HEK293 (cell line): Measurements from ENCODE around the gene ENO2.

Source experiments
- CTCF ChIA-PET: fragments of 350-600 bp; formaldehyde crosslinking; extraction: SDS; loops from one replicate; lab custom pipeline; 2021; ENCODE audit warnings: antibody characterized with exemption; lab: Yijun Ruan, JAX
- POLR2A ChIA-PET: fragments of 300-600 bp; formaldehyde crosslinking; extraction: SDS; loops from one replicate; lab custom pipeline; 2020; ENCODE audit warnings: antibody characterized with exemption, inconsistent platforms; lab: Yijun Ruan, JAX
- H3K27ac ChIP-seq: fragments of 200-500 bp; sonication (Bioruptor generic); 2 replicates; pipeline ENCODE4 v1.5.1; 2014; ENCODE audit warnings: low read depth, low read length, control low read depth, inconsistent platforms; ENCODE audit errors: extremely low read depth
- H3K36me3 ChIP-seq, 2 experiments: fragments of 200-500 bp in 1 of 2; sonication (Bioruptor generic) in 1 of 2; 1 replicate in 1 of 2; 2 replicates in 1 of 2; pipeline ENCODE4 v1.5.1; 2014 to 2017; ENCODE audit warnings: inconsistent platforms in 2 of 2, low read length in 2 of 2; ENCODE audit not compliant: control insufficient read depth in 2 of 2, insufficient read depth in 1 of 2
- H3K4me1 ChIP-seq: fragments of 200-500 bp; sonication (Bioruptor generic); 2 replicates; pipeline ENCODE4 v1.5.1; 2014; ENCODE audit warnings: mild to moderate bottlenecking, low read length, inconsistent platforms; ENCODE audit not compliant: control insufficient read depth, insufficient read depth
- H3K4me3 ChIP-seq: 2 replicates; pipeline ENCODE4 v1.5.1; 2011; ENCODE audit warnings: low read depth, mild to moderate bottlenecking, control low read depth, low read length, moderate library complexity
- H3K9me3 ChIP-seq: fragments of 200-500 bp; sonication (Bioruptor generic); 2 replicates; pipeline ENCODE4 v1.5.1; 2014; ENCODE audit warnings: low read depth, low read length, inconsistent platforms; ENCODE audit not compliant: control insufficient read depth, insufficient read depth
- FEZF1 ChIP-seq: fragments of 450-650 bp; formaldehyde crosslinking; IDR thresholded peaks from 2 replicates; pipeline ENCODE4 v1.5.1; 2016; ENCODE audit warnings: missing biosample characterization, missing genetic modification characterization
- KLF1 ChIP-seq: fragments of 450-650 bp; formaldehyde crosslinking; IDR thresholded peaks from 2 replicates; pipeline ENCODE4 v1.5.1; 2016; ENCODE audit warnings: missing biosample characterization, missing genetic modification characterization
- KLF8 ChIP-seq: fragments of 450-650 bp; formaldehyde crosslinking; IDR thresholded peaks from 2 replicates; pipeline ENCODE4 v1.5.1; 2016; ENCODE audit warnings: missing biosample characterization, missing genetic modification characterization
- ZBTB17 ChIP-seq: fragments of 450-650 bp; formaldehyde crosslinking; IDR thresholded peaks from 2 replicates; pipeline ENCODE4 v1.5.1; 2016; ENCODE audit warnings: missing biosample characterization, missing genetic modification characterization
- ZNF112 ChIP-seq: fragments of 450-650 bp; formaldehyde crosslinking; IDR thresholded peaks from 2 replicates; pipeline ENCODE4 v1.5.0; 2017; ENCODE audit warnings: missing biosample characterization, missing genetic modification characterization
- ZNF366 ChIP-seq: fragments of 450-650 bp; formaldehyde crosslinking; conservative IDR thresholded peaks from 2 replicates; pipeline ENCODE4 v1.5.1; 2016; ENCODE audit warnings: missing biosample characterization, missing genetic modification characterization
- ZNF529 ChIP-seq: fragments of 450-650 bp; formaldehyde crosslinking; IDR thresholded peaks from 2 replicates; pipeline ENCODE4 v1.5.1; 2017; ENCODE audit warnings: missing genetic modification characterization, missing biosample characterization; ENCODE audit not compliant: insufficient replicate concordance
- ZNF530 ChIP-seq: fragments of 450-650 bp; formaldehyde crosslinking; IDR thresholded peaks from 2 replicates; pipeline ENCODE4 v1.5.1; 2016; ENCODE audit warnings: low read depth, missing biosample characterization, missing genetic modification characterization
- ZNF560 ChIP-seq: fragments of 450-650 bp; formaldehyde crosslinking; IDR thresholded peaks from 2 replicates; pipeline ENCODE4 v1.5.1; 2017; ENCODE audit warnings: missing biosample characterization, missing genetic modification characterization, borderline replicate concordance
- ZNF624 ChIP-seq: fragments of 450-650 bp; formaldehyde crosslinking; IDR thresholded peaks from 2 replicates; pipeline ENCODE4 v1.5.1; 2017; ENCODE audit warnings: missing biosample characterization, missing genetic modification characterization
- ZNF677 ChIP-seq: fragments of 450-650 bp; IDR thresholded peaks from 2 replicates; pipeline ENCODE4 v1.5.0; 2018; ENCODE audit warnings: missing biosample characterization, mild to moderate bottlenecking, missing genetic modification characterization, moderate library complexity
- ZNF777 ChIP-seq: fragments of 450-650 bp; formaldehyde crosslinking; IDR thresholded peaks from 2 replicates; pipeline ENCODE4 v1.5.1; 2017; ENCODE audit warnings: missing biosample characterization, missing genetic modification characterization, borderline replicate concordance
- ZNF785 ChIP-seq: fragments of 450-650 bp; formaldehyde crosslinking; IDR thresholded peaks from 2 replicates; pipeline ENCODE4 v1.5.1; 2016; ENCODE audit warnings: missing biosample characterization, missing genetic modification characterization
- ZNF792 ChIP-seq: fragments of 450-650 bp; formaldehyde crosslinking; IDR thresholded peaks from 2 replicates; pipeline ENCODE4 v1.5.1; 2016; ENCODE audit warnings: missing biosample characterization, missing genetic modification characterization
- TF ChIP-seq, protein P1 (sequence below): fragments of 450-650 bp; IDR thresholded peaks from 2 replicates; pipeline ENCODE4 v1.5.1; 2018; ENCODE audit warnings: missing biosample characterization, mild to moderate bottlenecking, missing genetic modification characterization
- TF ChIP-seq, protein P2 (sequence below): fragments of 450-650 bp; formaldehyde crosslinking; IDR thresholded peaks from 2 replicates; pipeline ENCODE4 v1.5.1; 2016; ENCODE audit warnings: missing biosample characterization, missing genetic modification characterization
- TF ChIP-seq, protein P3 (sequence below): fragments of 450-650 bp; formaldehyde crosslinking; IDR thresholded peaks from 2 replicates; pipeline ENCODE4 v1.5.1; 2016; ENCODE audit warnings: missing biosample characterization, missing genetic modification characterization
- TF ChIP-seq, protein P4 (sequence below): fragments of 450-650 bp; formaldehyde crosslinking; IDR thresholded peaks from 2 replicates; pipeline ENCODE4 v1.5.1; 2016; ENCODE audit warnings: missing biosample characterization, missing genetic modification characterization
- TF ChIP-seq, protein P5 (sequence below): fragments of 450-650 bp; formaldehyde crosslinking; IDR thresholded peaks from 2 replicates; pipeline ENCODE4 v1.5.1; 2017; ENCODE audit warnings: missing biosample characterization, missing genetic modification characterization

Gene ENO2

GRCh38 chr12:6950401-6950801, 36.0 kb downstream of the ENO2 start (continued):
- TF ChIP-seq, protein P1, sequence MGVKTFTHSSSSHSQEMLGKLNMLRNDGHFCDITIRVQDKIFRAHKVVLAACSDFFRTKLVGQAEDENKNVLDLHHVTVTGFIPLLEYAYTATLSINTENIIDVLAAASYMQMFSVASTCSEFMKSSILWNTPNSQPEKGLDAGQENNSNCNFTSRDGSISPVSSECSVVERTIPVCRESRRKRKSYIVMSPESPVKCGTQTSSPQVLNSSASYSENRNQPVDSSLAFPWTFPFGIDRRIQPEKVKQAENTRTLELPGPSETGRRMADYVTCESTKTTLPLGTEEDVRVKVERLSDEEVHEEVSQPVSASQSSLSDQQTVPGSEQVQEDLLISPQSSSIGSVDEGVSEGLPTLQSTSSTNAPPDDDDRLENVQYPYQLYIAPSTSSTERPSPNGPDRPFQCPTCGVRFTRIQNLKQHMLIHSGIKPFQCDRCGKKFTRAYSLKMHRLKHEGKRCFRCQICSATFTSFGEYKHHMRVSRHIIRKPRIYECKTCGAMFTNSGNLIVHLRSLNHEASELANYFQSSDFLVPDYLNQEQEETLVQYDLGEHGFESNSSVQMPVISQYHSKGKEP, result no peak
- TF ChIP-seq, protein P2, sequence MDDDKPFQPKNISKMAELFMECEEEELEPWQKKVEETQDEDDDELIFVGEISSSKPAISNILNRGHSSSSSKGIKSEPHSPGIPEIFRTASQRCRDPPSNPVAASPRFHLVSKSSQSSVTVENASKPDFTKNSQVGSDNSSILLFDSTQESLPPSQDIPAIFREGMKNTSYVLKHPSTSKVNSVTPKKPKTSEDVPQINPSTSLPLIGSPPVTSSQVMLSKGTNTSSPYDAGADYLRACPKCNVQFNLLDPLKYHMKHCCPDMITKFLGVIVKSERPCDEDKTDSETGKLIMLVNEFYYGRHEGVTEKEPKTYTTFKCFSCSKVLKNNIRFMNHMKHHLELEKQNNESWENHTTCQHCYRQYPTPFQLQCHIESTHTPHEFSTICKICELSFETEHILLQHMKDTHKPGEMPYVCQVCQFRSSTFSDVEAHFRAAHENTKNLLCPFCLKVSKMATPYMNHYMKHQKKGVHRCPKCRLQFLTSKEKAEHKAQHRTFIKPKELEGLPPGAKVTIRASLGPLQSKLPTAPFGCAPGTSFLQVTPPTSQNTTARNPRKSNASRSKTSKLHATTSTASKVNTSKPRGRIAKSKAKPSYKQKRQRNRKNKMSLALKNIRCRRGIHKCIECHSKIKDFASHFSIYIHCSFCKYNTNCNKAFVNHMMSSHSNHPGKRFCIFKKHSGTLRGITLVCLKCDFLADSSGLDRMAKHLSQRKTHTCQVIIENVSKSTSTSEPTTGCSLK (tag by site-specific recombination), result no peak
- TF ChIP-seq ZNF112 (tag by site-specific recombination), result no peak
- TF ChIP-seq, all 188 proteins: peak for 0

DNA sequence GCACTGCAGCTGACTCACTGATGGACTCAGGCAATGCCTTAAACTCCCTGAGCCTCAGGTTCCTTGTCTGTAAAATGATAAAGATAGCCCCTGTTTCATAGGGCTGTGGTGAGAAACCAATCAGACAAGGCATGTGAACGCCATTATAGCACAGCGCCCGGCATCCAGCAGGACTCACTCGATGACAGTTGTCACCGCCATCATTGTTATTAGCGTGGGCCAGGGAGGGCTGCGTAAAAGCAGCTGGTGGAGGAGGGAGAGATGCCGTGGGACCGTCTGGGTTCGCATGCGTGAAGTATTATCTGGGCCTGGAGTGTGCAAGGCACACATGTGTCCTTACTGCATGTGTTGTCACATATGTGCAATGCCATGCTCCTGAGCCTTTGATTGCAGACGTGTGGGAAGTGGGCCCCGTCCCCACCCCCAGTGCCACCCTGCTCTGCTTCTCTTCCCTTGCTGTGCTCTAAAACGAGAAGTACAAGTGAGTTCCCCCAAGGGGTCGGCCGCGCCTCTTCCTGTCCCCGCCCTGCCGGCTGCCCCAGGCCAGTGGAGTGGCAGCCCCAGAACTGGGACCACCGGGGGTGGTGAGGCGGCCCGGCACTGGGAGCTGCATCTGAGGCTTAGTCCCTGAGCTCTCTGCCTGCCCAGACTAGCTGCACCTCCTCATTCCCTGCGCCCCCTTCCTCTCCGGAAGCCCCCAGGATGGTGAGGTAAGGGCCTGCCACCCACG, 36.6 kb downstream of the ENO2 start, which contains the start of gene PTPN6:
PTPN6 (plus strand) TSS at position 546 of the 730 bp plus-strand sequence; CDS start at position 703, 157 bp downstream.
- TF ChIP-seq ZNF560 (tag by site-specific recombination) (no peak), ZNF677 (tag by site-specific recombination) (no peak), ZNF624 (no peak)
- TF ChIP-seq, protein P3, sequence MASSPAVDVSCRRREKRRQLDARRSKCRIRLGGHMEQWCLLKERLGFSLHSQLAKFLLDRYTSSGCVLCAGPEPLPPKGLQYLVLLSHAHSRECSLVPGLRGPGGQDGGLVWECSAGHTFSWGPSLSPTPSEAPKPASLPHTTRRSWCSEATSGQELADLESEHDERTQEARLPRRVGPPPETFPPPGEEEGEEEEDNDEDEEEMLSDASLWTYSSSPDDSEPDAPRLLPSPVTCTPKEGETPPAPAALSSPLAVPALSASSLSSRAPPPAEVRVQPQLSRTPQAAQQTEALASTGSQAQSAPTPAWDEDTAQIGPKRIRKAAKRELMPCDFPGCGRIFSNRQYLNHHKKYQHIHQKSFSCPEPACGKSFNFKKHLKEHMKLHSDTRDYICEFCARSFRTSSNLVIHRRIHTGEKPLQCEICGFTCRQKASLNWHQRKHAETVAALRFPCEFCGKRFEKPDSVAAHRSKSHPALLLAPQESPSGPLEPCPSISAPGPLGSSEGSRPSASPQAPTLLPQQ (tag by site-specific recombination), result peak; percentile 58; the same call in 1 of the 2 replicates
- H3K4me1 ChIP-seq, result peaks cover 4% of the 10 kb centered on the region; the same call in 1 of the 2 replicates
- ChIA-PET CTCF (interaction anchor here (0.5 to 2.8 kb wide), 4 partner anchors 11 to 95 kb away, joined by 3 to 10 read pairs (median 4); no protein-coding TSS in a partner anchor), POLR2A (no interaction called here)
- peaks cover 0 to 3% of the 10 kb centered on the region in 2 experiments; a peak in 1 of 3 replicates for H3K36me3 ChIP-seq
- H3K27ac ChIP-seq, result no peak within 1 kb of the TSS
- no peaks in the 10 kb centered on the region for H3K9me3 ChIP-seq
- no peak within 1 kb of the TSS for H3K4me3 ChIP-seq

- ChIA-PET CTCF (interaction anchor here (0.5 to 2.8 kb wide), 5 partner anchors 10 to 96 kb away, joined by 3 to 10 read pairs (median 4); no protein-coding TSS in a partner anchor), POLR2A (no interaction called here)
- Histone ChIP-seq H3K27ac (no peak overlapping the region), H3K4me1 (peaks cover 3% of the 10 kb centered on the region; the same call in 1 of the 2 replicates), H3K9me3 (no peaks in the 10 kb centered on the region), H3K36me3 (peaks cover 0 to 3% of the 10 kb centered on the region in 2 experiments; a peak in 1 of 3 replicates), H3K4me3 (no peak overlapping the region)
- no peak for TF ChIP-seq ZNF777 (tag by site-specific recombination)
- no peak for TF ChIP-seq FEZF1 (tag by site-specific recombination)
- no peak for TF ChIP-seq ZNF792 (tag by site-specific recombination)
- TF ChIP-seq ZNF529 (tag by site-specific recombination), result no peak
- no peak for TF ChIP-seq KLF8 (tag by site-specific recombination)
- no peak for TF ChIP-seq KLF1 (tag by site-specific recombination)
- TF ChIP-seq ZNF530, result no peak
- TF ChIP-seq ZNF785 (tag by site-specific recombination), result no peak
- TF ChIP-seq, protein P4, sequence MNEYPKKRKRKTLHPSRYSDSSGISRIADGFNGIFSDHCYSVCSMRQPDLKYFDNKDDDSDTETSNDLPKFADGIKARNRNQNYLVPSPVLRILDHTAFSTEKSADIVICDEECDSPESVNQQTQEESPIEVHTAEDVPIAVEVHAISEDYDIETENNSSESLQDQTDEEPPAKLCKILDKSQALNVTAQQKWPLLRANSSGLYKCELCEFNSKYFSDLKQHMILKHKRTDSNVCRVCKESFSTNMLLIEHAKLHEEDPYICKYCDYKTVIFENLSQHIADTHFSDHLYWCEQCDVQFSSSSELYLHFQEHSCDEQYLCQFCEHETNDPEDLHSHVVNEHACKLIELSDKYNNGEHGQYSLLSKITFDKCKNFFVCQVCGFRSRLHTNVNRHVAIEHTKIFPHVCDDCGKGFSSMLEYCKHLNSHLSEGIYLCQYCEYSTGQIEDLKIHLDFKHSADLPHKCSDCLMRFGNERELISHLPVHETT (tag by site-specific recombination), result no peak
- TF ChIP-seq, protein P5, sequence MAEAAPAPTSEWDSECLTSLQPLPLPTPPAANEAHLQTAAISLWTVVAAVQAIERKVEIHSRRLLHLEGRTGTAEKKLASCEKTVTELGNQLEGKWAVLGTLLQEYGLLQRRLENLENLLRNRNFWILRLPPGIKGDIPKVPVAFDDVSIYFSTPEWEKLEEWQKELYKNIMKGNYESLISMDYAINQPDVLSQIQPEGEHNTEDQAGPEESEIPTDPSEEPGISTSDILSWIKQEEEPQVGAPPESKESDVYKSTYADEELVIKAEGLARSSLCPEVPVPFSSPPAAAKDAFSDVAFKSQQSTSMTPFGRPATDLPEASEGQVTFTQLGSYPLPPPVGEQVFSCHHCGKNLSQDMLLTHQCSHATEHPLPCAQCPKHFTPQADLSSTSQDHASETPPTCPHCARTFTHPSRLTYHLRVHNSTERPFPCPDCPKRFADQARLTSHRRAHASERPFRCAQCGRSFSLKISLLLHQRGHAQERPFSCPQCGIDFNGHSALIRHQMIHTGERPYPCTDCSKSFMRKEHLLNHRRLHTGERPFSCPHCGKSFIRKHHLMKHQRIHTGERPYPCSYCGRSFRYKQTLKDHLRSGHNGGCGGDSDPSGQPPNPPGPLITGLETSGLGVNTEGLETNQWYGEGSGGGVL (tag by site-specific recombination), result no peak
- no peak for TF ChIP-seq ZNF366 (tag by site-specific recombination)
- TF ChIP-seq ZBTB17 (tag by site-specific recombination), result no peak
Measured at GRCh38 chr12:6951551-6952120, 37.3 kb downstream of the ENO2 start.
